Gastrocnemius medialis (tissue), 4 donors: ENCODE results near the gene EFNA1.

Source experiments
- POLR2A ChIP-seq, 2 donors: fragments of 450-650 bp; IDR thresholded peaks; one replicate each; pipeline ENCODE4 v1.6.1; 2017; ENCODE audit warnings: antibody characterized with exemption in 2 of 2, mild to moderate bottlenecking in 2 of 2, moderate library complexity in 2 of 2
- TF ChIP-seq, protein P1 (sequence below), 5 experiments: fragments of 450-650 bp in 3 of 5; fragments of 200-600 bp in 2 of 5; sonication (generic) in 2 of 5; IDR thresholded peaks in 4 of 5; conservative IDR thresholded peaks in 1 of 5; 1 replicate in 4 of 5; 2 replicates in 1 of 5; pipeline ENCODE4 v1.5.1; 2016 to 2019; ENCODE audit warnings: antibody characterized with exemption in 5 of 5, mild to moderate bottlenecking in 3 of 5, moderate library complexity in 3 of 5

DNA sequence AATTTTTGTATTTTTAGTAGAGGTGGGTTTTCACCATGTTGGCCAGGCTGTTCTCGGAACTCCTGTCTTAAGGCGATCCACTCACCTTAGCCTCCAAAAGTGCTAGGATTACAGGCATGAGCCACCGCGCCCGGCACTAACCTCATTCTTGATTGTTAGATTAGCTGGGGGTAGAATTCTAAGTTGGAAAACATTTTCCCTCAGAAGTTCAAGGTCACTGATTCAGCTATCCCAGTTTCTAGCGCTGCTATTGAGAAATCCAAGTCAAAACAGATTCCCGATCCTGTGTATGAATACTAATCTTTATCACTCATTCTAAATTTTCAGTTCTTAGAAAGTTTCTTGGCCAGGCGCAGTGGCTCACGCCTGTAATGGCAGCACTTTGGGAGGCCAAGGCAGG lies 24.4 kb upstream of the EFNA1 start:
- TF ChIP-seq, protein P1, sequence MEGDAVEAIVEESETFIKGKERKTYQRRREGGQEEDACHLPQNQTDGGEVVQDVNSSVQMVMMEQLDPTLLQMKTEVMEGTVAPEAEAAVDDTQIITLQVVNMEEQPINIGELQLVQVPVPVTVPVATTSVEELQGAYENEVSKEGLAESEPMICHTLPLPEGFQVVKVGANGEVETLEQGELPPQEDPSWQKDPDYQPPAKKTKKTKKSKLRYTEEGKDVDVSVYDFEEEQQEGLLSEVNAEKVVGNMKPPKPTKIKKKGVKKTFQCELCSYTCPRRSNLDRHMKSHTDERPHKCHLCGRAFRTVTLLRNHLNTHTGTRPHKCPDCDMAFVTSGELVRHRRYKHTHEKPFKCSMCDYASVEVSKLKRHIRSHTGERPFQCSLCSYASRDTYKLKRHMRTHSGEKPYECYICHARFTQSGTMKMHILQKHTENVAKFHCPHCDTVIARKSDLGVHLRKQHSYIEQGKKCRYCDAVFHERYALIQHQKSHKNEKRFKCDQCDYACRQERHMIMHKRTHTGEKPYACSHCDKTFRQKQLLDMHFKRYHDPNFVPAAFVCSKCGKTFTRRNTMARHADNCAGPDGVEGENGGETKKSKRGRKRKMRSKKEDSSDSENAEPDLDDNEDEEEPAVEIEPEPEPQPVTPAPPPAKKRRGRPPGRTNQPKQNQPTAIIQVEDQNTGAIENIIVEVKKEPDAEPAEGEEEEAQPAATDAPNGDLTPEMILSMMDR (IDR thresholded peaks at IDR 0.05 in 4 of 5, conservative IDR thresholded peaks at IDR 0.05 in 1 of 5): no peak
- TF ChIP-seq POLR2A (IDR thresholded peaks at IDR 0.05): no peak
